Keratinocyte (primary cell): Measurements from ENCODE around the gene SLC51A. TPM values are rescaled to one million over a fixed set of nuclear protein-coding genes. Genes with fewer than 3 reads are reported as not detected.

Source experiments
- DNase-seq: peaks from one replicate; pipeline ENCODE4 v3.0.0-alpha.2; 2011; ENCODE audit warnings: low read depth, missing footprints, low spot score
- FAIRE-seq: peaks from 2 replicates; lab custom pipeline; 2011; peaks lifted over from hg19 to GRCh38; lab: Jason Lieb, UNC
- H2AFZ ChIP-seq: 2 replicates; pipeline ENCODE4 v1.6.0; 2012; ENCODE audit warnings: low read length, control low read depth, inconsistent platforms; ENCODE audit not compliant: control insufficient read depth
- H3K27ac ChIP-seq: 2 replicates; pipeline ENCODE4 v1.5.1; 2011; ENCODE audit warnings: low read length; ENCODE audit not compliant: control insufficient read depth, insufficient read depth
- H3K27me3 ChIP-seq: 3 replicates; pipeline ENCODE4 v1.6.0; 2011; ENCODE audit warnings: low read length; ENCODE audit not compliant: control insufficient read depth, insufficient read depth; ENCODE audit errors: extremely low read depth
- H3K36me3 ChIP-seq, 2 experiments: 2 replicates in 1 of 2; 3 replicates in 1 of 2; pipeline ENCODE4 v1.5.1; 2011; ENCODE audit warnings: low read length in 2 of 2, mild to moderate bottlenecking in 1 of 2; ENCODE audit not compliant: control insufficient read depth in 2 of 2, insufficient read depth in 2 of 2; ENCODE audit errors: extremely low read depth in 1 of 2
- H3K4me1 ChIP-seq: 3 replicates; pipeline ENCODE4 v1.5.1; 2011; ENCODE audit warnings: low read length; ENCODE audit not compliant: control insufficient read depth, insufficient read depth; ENCODE audit errors: extremely low read depth
- H3K4me2 ChIP-seq: 3 replicates; pipeline ENCODE4 v1.6.0; 2011; ENCODE audit warnings: low read depth, low read length; ENCODE audit not compliant: control insufficient read depth, insufficient read depth; ENCODE audit errors: extremely low read depth
- H3K4me3 ChIP-seq, 3 experiments: fragments of 200-600 bp in 1 of 3; sonication (generic) in 1 of 3; 2 replicates in 2 of 3; 3 replicates in 1 of 3; pipeline ENCODE4 v1.5.1; 2011 to 2016; ENCODE audit warnings: low read length in 3 of 3, mild to moderate bottlenecking in 3 of 3, control low read depth in 2 of 3, inconsistent platforms in 1 of 3, low read depth in 1 of 3, mixed read lengths in 1 of 3, mixed run types in 1 of 3, moderate library complexity in 1 of 3; ENCODE audit not compliant: control insufficient read depth in 2 of 3, insufficient read depth in 2 of 3; ENCODE audit errors: extremely low read depth in 1 of 3
- H3K79me2 ChIP-seq: 2 replicates; pipeline ENCODE4 v1.6.0; 2012; ENCODE audit warnings: low read length; ENCODE audit not compliant: control insufficient read depth, insufficient read depth
- H3K9ac ChIP-seq: 3 replicates; pipeline ENCODE4 v1.6.0; 2011; ENCODE audit warnings: low read length; ENCODE audit not compliant: control insufficient read depth, insufficient read depth; ENCODE audit errors: extremely low read depth
- H3K9me1 ChIP-seq: 3 replicates; pipeline ENCODE4 v1.6.0; 2011; ENCODE audit warnings: low read length; ENCODE audit not compliant: control insufficient read depth, insufficient read depth; ENCODE audit errors: extremely low read depth
- H3K9me3 ChIP-seq: 2 replicates; pipeline ENCODE4 v1.5.1; 2012; ENCODE audit warnings: low read depth, low read length; ENCODE audit not compliant: control insufficient read depth
- H4K20me1 ChIP-seq: 3 replicates; pipeline ENCODE4 v1.6.0; 2011; ENCODE audit warnings: low read length; ENCODE audit not compliant: control insufficient read depth, insufficient read depth; ENCODE audit errors: extremely low read depth
- CTCF ChIP-seq, 3 experiments: IDR thresholded peaks in 1 of 3; conservative IDR thresholded peaks in 1 of 3; optimal IDR thresholded peaks in 1 of 3; 2 replicates in 2 of 3; 3 replicates in 1 of 3; pipeline versions ENCODE3 to v1.5.1; 2011; ENCODE audit warnings: low read length in 3 of 3, mild to moderate bottlenecking in 3 of 3, moderate library complexity in 2 of 3, control low read depth in 1 of 3, inconsistent platforms in 1 of 3; ENCODE audit not compliant: insufficient read depth in 2 of 3; ENCODE audit errors: extremely low read depth in 1 of 3
- EZH2 ChIP-seq: IDR thresholded peaks from one replicate; pipeline ENCODE4 v1.6.1; 2012; ENCODE audit warnings: inconsistent platforms, mild to moderate bottlenecking, low read length, moderate library complexity
- dilution Hi-C: fragments of 300-500 bp; cut with MboI; formaldehyde crosslinking; loops from one replicate; pipeline ENCODE4 v1.7.0; 2020; ENCODE audit warnings: low sequenced_read_pairs; ENCODE audit not compliant: extremely low pct_ligation_motif_present
- polyA plus RNA-seq, 5 experiments: library from polyadenylated mRNA; depleted of rRNA in 3 of 5; stranded (reverse) in 3 of 5; stranded (forward) in 1 of 5; unstranded in 1 of 5; fragments of >200 nt; gene quantifications; 1 replicate in 1 of 5; 2 replicates in 3 of 5; 3 replicates in 1 of 5; pipeline versions ENCODE4 v1.2.1 to v1.2.3, GENCODE V29; 2011 to 2012; ENCODE audit warnings: missing spikeins in 2 of 5, low read depth in 1 of 5, low replicate concordance in 1 of 5

SLC51A gene
- polyA plus RNA-seq, 1 donor (not counting 4 experiments of a cell fraction or from before 2014, with no cell fraction given): not detected

GRCh38 chr3:196175722-196176121, 40.6 kb upstream of the SLC51A start:
- Histone ChIP-seq H3K27me3 (no peaks in the 10 kb centered on the region), H3K9me1 (no peaks in the 10 kb centered on the region), H3K9me3 (no peaks in the 10 kb centered on the region), H3K4me2 (no peak overlapping the region), H3K79me2 (no peaks in the 10 kb centered on the region), H3K4me3 (no peak overlapping the region), H3K27ac (no peak overlapping the region), H3K9ac (no peak overlapping the region), H4K20me1 (no peaks in the 10 kb centered on the region), H3K36me3 (no peaks in the 10 kb centered on the region), H3K4me1 (peaks cover 10% of the 10 kb centered on the region), H2AFZ (no peak overlapping the region)
- FAIRE-seq (no peak), DNase-seq (no peak)
- TF ChIP-seq EZH2 (no peak), CTCF (optimal IDR thresholded peaks at IDR 0.05 in 1 of 3, IDR thresholded peaks at IDR 0.05 in 1 of 3, conservative IDR thresholded peaks at IDR 0.05 in 1 of 3; ENCODE audit: extremely low read depth in 1 of 3, insufficient read depth in 2 of 3, low read length in 3 of 3) (no peak)
- dilution Hi-C loops: no loop called here

- no peaks in the 10 kb centered on the region for H3K9me1 ChIP-seq
- no peaks in the 10 kb centered on the region for H3K27me3 ChIP-seq
- no peaks in the 10 kb centered on the region for H3K36me3 ChIP-seq
- peaks cover 10% of the 10 kb centered on the region for H3K4me1 ChIP-seq
- TF ChIP-seq CTCF (optimal IDR thresholded peaks at IDR 0.05 in 1 of 3, IDR thresholded peaks at IDR 0.05 in 1 of 3, conservative IDR thresholded peaks at IDR 0.05 in 1 of 3; ENCODE audit: extremely low read depth in 1 of 3, insufficient read depth in 2 of 3, low read length in 3 of 3) (no peak), EZH2 (no peak)
- no peaks in the 10 kb centered on the region for H3K9me3 ChIP-seq
- DNase-seq (no peak), FAIRE-seq (no peak)
- no peak overlapping the region for H2AFZ ChIP-seq
- no peaks in the 10 kb centered on the region for H3K79me2 ChIP-seq
- no peak overlapping the region for H3K9ac ChIP-seq
- no peak overlapping the region for H3K4me3 ChIP-seq
- no peaks in the 10 kb centered on the region for H4K20me1 ChIP-seq
- no peak overlapping the region for H3K27ac ChIP-seq
- no peak overlapping the region for H3K4me2 ChIP-seq
- dilution Hi-C loops: no loop called here
Observed at GRCh38 chr3:196177567-196177966, 38.8 kb upstream of the SLC51A start.
